Sigmoid colon (tissue), 4 donors: ENCODE measurements around the gene EIPR1.

Experiments
- EP300 ChIP-seq, 4 donors: sonication (generic); formaldehyde crosslinking; IDR thresholded peaks; one replicate each; pipeline ENCODE4 v1.6.1; 2017; ENCODE audit warnings: antibody characterized with exemption in 4 of 4
- POLR2A ChIP-seq, 2 donors: fragments of 450-650 bp; IDR thresholded peaks; one replicate each; pipeline ENCODE4 v1.6.1; 2016; ENCODE audit warnings: antibody characterized with exemption in 2 of 2, mild to moderate bottlenecking in 2 of 2, moderate library complexity in 2 of 2
- POLR2AphosphoS5 ChIP-seq, 4 donors: sonication (generic); formaldehyde crosslinking; IDR thresholded peaks; one replicate each; pipeline ENCODE4 v1.6.1; 2017; ENCODE audit warnings: antibody characterized with exemption in 4 of 4
- TF ChIP-seq, protein P1 (sequence below), 4 experiments: fragments of 450-650 bp in 3 of 4; fragments of 200-600 bp in 1 of 4; IDR thresholded peaks; one replicate each; pipeline ENCODE4 v1.5.1; 2016 to 2019; ENCODE audit warnings: antibody characterized with exemption in 4 of 4, mild to moderate bottlenecking in 3 of 4, moderate library complexity in 2 of 4

DNA sequence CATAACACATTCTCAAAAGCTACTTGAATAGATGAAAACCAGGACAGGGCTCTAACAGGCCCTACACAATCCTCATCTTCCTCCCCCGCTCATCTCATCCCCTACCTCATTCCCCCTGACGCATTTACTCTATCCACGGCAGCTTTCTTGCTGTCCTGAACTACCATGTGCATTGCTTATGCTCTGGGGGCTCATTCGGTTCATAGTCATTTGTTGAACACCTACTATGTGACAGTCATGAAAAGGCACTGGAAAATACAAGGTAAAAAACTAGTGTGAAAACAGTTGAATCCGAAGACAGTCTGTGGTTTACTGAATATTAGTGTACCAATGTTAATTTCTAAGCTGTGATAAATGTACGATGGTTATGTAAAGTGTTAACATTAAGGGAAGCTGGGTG is 797 bp downstream of the EIPR1 start:
- TF ChIP-seq, protein P1, sequence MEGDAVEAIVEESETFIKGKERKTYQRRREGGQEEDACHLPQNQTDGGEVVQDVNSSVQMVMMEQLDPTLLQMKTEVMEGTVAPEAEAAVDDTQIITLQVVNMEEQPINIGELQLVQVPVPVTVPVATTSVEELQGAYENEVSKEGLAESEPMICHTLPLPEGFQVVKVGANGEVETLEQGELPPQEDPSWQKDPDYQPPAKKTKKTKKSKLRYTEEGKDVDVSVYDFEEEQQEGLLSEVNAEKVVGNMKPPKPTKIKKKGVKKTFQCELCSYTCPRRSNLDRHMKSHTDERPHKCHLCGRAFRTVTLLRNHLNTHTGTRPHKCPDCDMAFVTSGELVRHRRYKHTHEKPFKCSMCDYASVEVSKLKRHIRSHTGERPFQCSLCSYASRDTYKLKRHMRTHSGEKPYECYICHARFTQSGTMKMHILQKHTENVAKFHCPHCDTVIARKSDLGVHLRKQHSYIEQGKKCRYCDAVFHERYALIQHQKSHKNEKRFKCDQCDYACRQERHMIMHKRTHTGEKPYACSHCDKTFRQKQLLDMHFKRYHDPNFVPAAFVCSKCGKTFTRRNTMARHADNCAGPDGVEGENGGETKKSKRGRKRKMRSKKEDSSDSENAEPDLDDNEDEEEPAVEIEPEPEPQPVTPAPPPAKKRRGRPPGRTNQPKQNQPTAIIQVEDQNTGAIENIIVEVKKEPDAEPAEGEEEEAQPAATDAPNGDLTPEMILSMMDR (IDR thresholded peaks at IDR 0.05), result no peak
- TF ChIP-seq EP300 (IDR thresholded peaks at IDR 0.05) (no peak), POLR2A (IDR thresholded peaks at IDR 0.05) (no peak), POLR2AphosphoS5 (IDR thresholded peaks at IDR 0.05) (no peak)
